Transverse colon (tissue), 4 donors: ENCODE results near the gene IPO11.

Experiments
- EP300 ChIP-seq: sonication (generic); formaldehyde crosslinking; IDR thresholded peaks from one replicate; pipeline ENCODE4 v1.6.1; 2017; ENCODE audit warnings: antibody characterized with exemption, low read depth
- POLR2A ChIP-seq: fragments of 450-650 bp; IDR thresholded peaks from one replicate; pipeline ENCODE4 v1.6.1; 2016; ENCODE audit warnings: antibody characterized with exemption, mild to moderate bottlenecking, moderate library complexity
- POLR2AphosphoS5 ChIP-seq, 3 donors: sonication (generic); formaldehyde crosslinking; IDR thresholded peaks; one replicate each; pipeline ENCODE4 v1.6.1; 2016; ENCODE audit warnings: antibody characterized with exemption in 3 of 3
- TF ChIP-seq, protein P1 (sequence below), 5 experiments: fragments of 200-600 bp in 3 of 5; fragments of 450-650 bp in 2 of 5; sonication (generic) in 3 of 5; IDR thresholded peaks; 1 replicate in 2 of 5; 2 replicates in 3 of 5; pipeline ENCODE4 v1.5.1; 2016 to 2017; ENCODE audit warnings: antibody characterized with exemption in 5 of 5, inconsistent platforms in 3 of 5, mild to moderate bottlenecking in 2 of 5, moderate library complexity in 1 of 5

DNA sequence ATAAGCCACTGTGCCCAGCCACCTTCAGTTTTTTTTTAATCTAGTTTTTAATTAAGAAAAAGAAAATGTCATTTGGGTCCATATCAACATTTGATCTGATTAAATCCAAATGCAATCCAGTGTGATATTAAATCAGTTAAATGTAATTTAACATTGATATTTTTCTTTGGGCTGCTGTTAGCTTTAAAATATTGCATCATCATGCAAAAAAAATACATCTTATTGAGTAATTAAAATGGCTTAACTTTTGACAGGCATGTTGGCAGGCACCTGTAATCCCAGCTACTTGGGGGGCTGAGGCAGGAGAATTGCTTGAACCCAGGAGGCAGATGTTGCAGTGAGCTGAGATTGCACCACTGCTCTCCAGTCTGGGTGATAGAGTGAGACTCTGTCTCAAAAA is 143.4 kb downstream of the IPO11 start:
- TF ChIP-seq, protein P1, sequence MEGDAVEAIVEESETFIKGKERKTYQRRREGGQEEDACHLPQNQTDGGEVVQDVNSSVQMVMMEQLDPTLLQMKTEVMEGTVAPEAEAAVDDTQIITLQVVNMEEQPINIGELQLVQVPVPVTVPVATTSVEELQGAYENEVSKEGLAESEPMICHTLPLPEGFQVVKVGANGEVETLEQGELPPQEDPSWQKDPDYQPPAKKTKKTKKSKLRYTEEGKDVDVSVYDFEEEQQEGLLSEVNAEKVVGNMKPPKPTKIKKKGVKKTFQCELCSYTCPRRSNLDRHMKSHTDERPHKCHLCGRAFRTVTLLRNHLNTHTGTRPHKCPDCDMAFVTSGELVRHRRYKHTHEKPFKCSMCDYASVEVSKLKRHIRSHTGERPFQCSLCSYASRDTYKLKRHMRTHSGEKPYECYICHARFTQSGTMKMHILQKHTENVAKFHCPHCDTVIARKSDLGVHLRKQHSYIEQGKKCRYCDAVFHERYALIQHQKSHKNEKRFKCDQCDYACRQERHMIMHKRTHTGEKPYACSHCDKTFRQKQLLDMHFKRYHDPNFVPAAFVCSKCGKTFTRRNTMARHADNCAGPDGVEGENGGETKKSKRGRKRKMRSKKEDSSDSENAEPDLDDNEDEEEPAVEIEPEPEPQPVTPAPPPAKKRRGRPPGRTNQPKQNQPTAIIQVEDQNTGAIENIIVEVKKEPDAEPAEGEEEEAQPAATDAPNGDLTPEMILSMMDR (IDR thresholded peaks at IDR 0.05), result no peak
- TF ChIP-seq EP300 (no peak), POLR2A (no peak), POLR2AphosphoS5 (IDR thresholded peaks at IDR 0.05) (no peak)
